Mesenchymal stem cell (in vitro differentiated cells and primary cell): ENCODE results near the gene HAO2.
"Not testable (repeated sequence)": the region's sequence is repeated elsewhere in the genome, so short reads cannot be mapped to it uniquely, and the experiment has no call there.

ENCODE experiments used
- DNase-seq: peaks from one replicate; pipeline ENCODE4 v3.0.0-alpha.2; 2013
- H2AFZ ChIP-seq: one replicate; pipeline ENCODE4 v1.6.1; 2013; ENCODE audit warnings: low read depth, mild to moderate bottlenecking, control low read depth, inconsistent platforms, low read length, moderate library complexity
- H2AK5ac ChIP-seq: 2 replicates; pipeline ENCODE4 v1.6.1; 2013; ENCODE audit warnings: low read length, moderate library complexity, mild to moderate bottlenecking, inconsistent platforms; ENCODE audit not compliant: severe bottlenecking
- H2BK120ac ChIP-seq: one replicate; pipeline ENCODE4 v1.6.1; 2013; ENCODE audit warnings: low read depth, mild to moderate bottlenecking, inconsistent platforms, low read length, moderate library complexity
- H2BK12ac ChIP-seq, 2 experiments: one replicate each; pipeline ENCODE4 v1.6.1; 2013; ENCODE audit warnings: inconsistent platforms in 2 of 2, low read length in 2 of 2, mild to moderate bottlenecking in 2 of 2, moderate library complexity in 2 of 2, control low read depth in 1 of 2
- H2BK15ac ChIP-seq: one replicate; pipeline ENCODE4 v1.6.1; 2013; ENCODE audit warnings: mild to moderate bottlenecking, low read depth, inconsistent platforms; ENCODE audit not compliant: poor library complexity, severe bottlenecking
- H2BK5ac ChIP-seq: 2 replicates; pipeline ENCODE4 v1.6.1; 2013; ENCODE audit warnings: low read depth, mild to moderate bottlenecking, low read length, control low read depth, inconsistent platforms; ENCODE audit not compliant: poor library complexity, severe bottlenecking
- H3K14ac ChIP-seq, 2 experiments: one replicate each; pipeline ENCODE4 v1.6.1; 2013; ENCODE audit warnings: inconsistent platforms in 2 of 2, low read length in 2 of 2, control low read depth in 1 of 2, mild to moderate bottlenecking in 1 of 2, moderate library complexity in 1 of 2
- H3K18ac ChIP-seq, 2 experiments: one replicate each; pipeline ENCODE4 v1.6.1; 2013; ENCODE audit warnings: inconsistent platforms in 2 of 2, low read length in 2 of 2, control low read depth in 1 of 2, low read depth in 1 of 2, mild to moderate bottlenecking in 1 of 2
- H3K23ac ChIP-seq, 2 experiments: one replicate each; pipeline ENCODE4 v1.6.1; 2013; ENCODE audit warnings: inconsistent platforms in 2 of 2, low read length in 2 of 2, mild to moderate bottlenecking in 2 of 2, moderate library complexity in 2 of 2, control low read depth in 1 of 2
- H3K27ac ChIP-seq: 2 replicates; pipeline ENCODE4 v1.5.1; 2013; ENCODE audit warnings: mild to moderate bottlenecking, moderate library complexity, low read length, control low read depth, inconsistent platforms; ENCODE audit not compliant: poor library complexity, severe bottlenecking
- H3K27me3 ChIP-seq, 2 experiments: 2 replicates each; pipeline versions ENCODE4 v1.6.1 to v1.7.0; 2013; ENCODE audit warnings: low read length in 2 of 2, mild to moderate bottlenecking in 2 of 2, moderate library complexity in 2 of 2, control low read depth in 1 of 2, inconsistent platforms in 1 of 2; ENCODE audit not compliant: control insufficient read depth in 1 of 2, insufficient read depth in 1 of 2
- H3K36me3 ChIP-seq, 2 experiments: 2 replicates each; pipeline versions ENCODE4 v1.6.1 to v1.7.0; 2013; ENCODE audit warnings: low read length in 2 of 2, control low read depth in 1 of 2, inconsistent platforms in 1 of 2, low read depth in 1 of 2, mild to moderate bottlenecking in 1 of 2; ENCODE audit not compliant: insufficient read depth in 2 of 2, control insufficient read depth in 1 of 2
- H3K4ac ChIP-seq, 2 experiments: one replicate each; pipeline ENCODE4 v1.6.1; 2013; ENCODE audit warnings: inconsistent platforms in 2 of 2, low read length in 2 of 2, mild to moderate bottlenecking in 2 of 2, moderate library complexity in 2 of 2, control low read depth in 1 of 2, low read depth in 1 of 2
- H3K4me1 ChIP-seq: 2 replicates; pipeline ENCODE4 v1.6.1; 2013; ENCODE audit warnings: low read depth, low read length, control low read depth; ENCODE audit not compliant: control insufficient read depth, insufficient read depth
- H3K4me2 ChIP-seq: 2 replicates; pipeline ENCODE4 v1.6.1; 2013; ENCODE audit warnings: low read length, mild to moderate bottlenecking, inconsistent platforms; ENCODE audit not compliant: poor library complexity, severe bottlenecking
- H3K4me3 ChIP-seq, 2 experiments: 2 replicates each; pipeline versions ENCODE4 v1.5.1 to v1.7.0; 2013; ENCODE audit warnings: low read length in 2 of 2, mild to moderate bottlenecking in 2 of 2, control low read depth in 1 of 2, low read depth in 1 of 2; ENCODE audit not compliant: insufficient read depth in 1 of 2
- H3K79me1 ChIP-seq: replicated peaks from 2 replicates; pipeline ENCODE4 v1.6.1; 2013; ENCODE audit warnings: mild to moderate bottlenecking, control low read depth, low read length, inconsistent platforms; ENCODE audit not compliant: poor library complexity, severe bottlenecking
- H3K9ac ChIP-seq: 2 replicates; pipeline ENCODE4 v1.7.0; 2013; ENCODE audit warnings: mild to moderate bottlenecking, low read length, moderate library complexity
- H3K9me3 ChIP-seq: 2 replicates; pipeline ENCODE4 v1.7.0; 2013; ENCODE audit warnings: mild to moderate bottlenecking, low read length; ENCODE audit not compliant: control insufficient read depth
- H4K8ac ChIP-seq: one replicate; pipeline ENCODE4 v1.6.1; 2013; ENCODE audit warnings: inconsistent platforms, mild to moderate bottlenecking, low read length, moderate library complexity
- H4K91ac ChIP-seq: one replicate; pipeline ENCODE4 v1.6.1; 2013; ENCODE audit warnings: mild to moderate bottlenecking, low read length, inconsistent platforms
- WGBS: methylation state at CpG from one replicate; pipeline ENCODE4 v1.1.7; 2013; ENCODE audit warnings: mixed read lengths; 5-methylcytosine and 5-hydroxymethylcytosine counted together

HAO2 gene

DNA sequence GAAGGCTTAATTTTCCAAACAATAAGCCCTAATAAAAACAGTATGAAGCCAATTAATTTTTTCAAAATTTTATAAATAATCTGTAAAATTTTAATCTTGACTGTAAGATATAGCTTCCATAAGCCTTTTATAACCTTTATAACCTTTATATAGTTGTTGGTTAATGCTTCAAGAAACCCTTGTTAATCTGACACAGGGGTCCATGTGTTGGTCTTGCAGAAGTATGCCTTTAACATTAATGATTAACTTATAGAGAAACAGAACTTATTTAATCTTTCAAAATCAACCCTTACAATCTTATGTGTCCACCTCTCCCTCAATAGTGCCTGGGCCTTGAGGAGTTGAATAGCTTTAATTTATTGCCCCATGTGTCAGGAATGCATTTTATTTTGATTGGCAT lies 23.2 kb upstream of the HAO2 start:
- H3K27ac ChIP-seq, result no peak overlapping the region
- no peak overlapping the region for H2BK120ac ChIP-seq
- no peak overlapping the region for H3K4me2 ChIP-seq
- no peak overlapping the region for H2AFZ ChIP-seq
- no peak overlapping the region for H3K14ac ChIP-seq
- H2BK15ac ChIP-seq, result no peak overlapping the region
- peaks cover 0 to 2% of the 10 kb centered on the region in 2 experiments for H3K27me3 ChIP-seq
- H3K4ac ChIP-seq, result no peak overlapping the region
- H3K4me3 ChIP-seq, result no peak overlapping the region
- H3K79me1 ChIP-seq, result no peaks in the 10 kb centered on the region
- no peak overlapping the region for H3K23ac ChIP-seq
- H3K9ac ChIP-seq, result no peak overlapping the region
- no peak overlapping the region for H4K91ac ChIP-seq
- H3K36me3 ChIP-seq, result no peaks in the 10 kb centered on the region
- H3K9me3 ChIP-seq, result no peaks in the 10 kb centered on the region
- no peaks in the 10 kb centered on the region for H3K4me1 ChIP-seq
- H3K18ac ChIP-seq, result no peak overlapping the region
- no peak overlapping the region for H2AK5ac ChIP-seq
- H2BK5ac ChIP-seq, result no peak overlapping the region
- H2BK12ac ChIP-seq, result no peak overlapping the region
- no peak overlapping the region for H4K8ac ChIP-seq
- no peak for DNase-seq

DNA sequence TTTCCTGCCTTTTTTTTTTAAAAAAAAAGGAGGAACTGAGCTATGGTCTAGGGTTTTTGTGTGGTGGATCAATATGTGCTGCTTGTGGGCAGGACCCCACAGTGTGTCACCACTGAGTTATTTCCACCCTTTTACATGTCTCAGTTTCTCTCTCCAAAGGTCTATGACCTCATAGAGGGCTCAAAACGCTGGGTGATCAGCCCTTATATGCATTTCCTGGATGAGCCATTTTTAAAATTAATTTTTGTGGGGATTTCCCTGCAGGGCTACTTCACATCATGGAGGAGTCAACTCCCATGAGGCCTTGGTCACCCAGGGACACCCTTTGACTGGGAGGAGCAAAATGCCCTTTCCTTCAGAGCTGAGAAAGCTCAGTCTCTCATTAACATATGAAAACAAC lies 20.7 kb upstream of the HAO2 start:
- H3K4me2 ChIP-seq, result no peak overlapping the region
- H3K23ac ChIP-seq, result no peak overlapping the region
- H3K27ac ChIP-seq, result no peak overlapping the region
- no peak overlapping the region for H2AFZ ChIP-seq
- H3K4me3 ChIP-seq, result no peak overlapping the region
- H2BK120ac ChIP-seq, result no peak overlapping the region
- H3K18ac ChIP-seq, result no peak overlapping the region
- H3K14ac ChIP-seq, result no peak overlapping the region
- peaks cover 0 to 4% of the 10 kb centered on the region in 2 experiments for H3K27me3 ChIP-seq
- H4K91ac ChIP-seq, result no peak overlapping the region
- no peak overlapping the region for H2BK12ac ChIP-seq
- H3K4ac ChIP-seq, result no peak overlapping the region
- no peak for DNase-seq
- WGBS, result 50% methylated on average over 1 of the region's 1 CpG
- no peak overlapping the region for H2AK5ac ChIP-seq
- no peaks in the 10 kb centered on the region for H3K4me1 ChIP-seq
- H3K9me3 ChIP-seq, result no peaks in the 10 kb centered on the region
- no peak overlapping the region for H4K8ac ChIP-seq
- H3K79me1 ChIP-seq, result no peaks in the 10 kb centered on the region
- H3K36me3 ChIP-seq, result no peaks in the 10 kb centered on the region
- H3K9ac ChIP-seq, result no peak overlapping the region
- no peak overlapping the region for H2BK5ac ChIP-seq
- no peak overlapping the region for H2BK15ac ChIP-seq

DNA sequence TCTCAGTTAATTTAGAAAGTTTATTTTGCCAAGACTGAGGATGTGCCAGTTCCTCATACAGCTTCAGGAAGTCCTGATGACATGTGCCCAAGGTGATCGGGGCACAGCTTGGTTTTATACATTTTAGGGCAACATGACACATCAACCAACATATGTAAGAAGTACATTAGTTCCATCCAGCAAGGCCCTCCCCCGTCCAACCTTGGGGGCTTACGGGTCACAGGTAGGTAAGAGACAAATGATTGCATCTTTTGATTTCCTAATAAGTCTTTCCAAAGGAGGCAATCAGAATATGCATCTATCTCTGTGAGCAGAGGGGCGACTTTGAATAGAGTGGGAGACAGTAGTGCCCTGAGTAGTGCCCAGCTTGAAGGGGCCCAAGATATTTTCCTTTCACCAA lies 19.6 kb upstream of the HAO2 start:
- no peak overlapping the region for H2AK5ac ChIP-seq
- no peaks in the 10 kb centered on the region for H3K79me1 ChIP-seq
- H2BK15ac ChIP-seq, result no peak overlapping the region
- no peak overlapping the region for H3K9ac ChIP-seq
- no peak for DNase-seq
- H2BK120ac ChIP-seq, result no peak overlapping the region
- no peak overlapping the region for H3K4me3 ChIP-seq
- no peak overlapping the region for H3K14ac ChIP-seq
- no peak overlapping the region for H3K4ac ChIP-seq
- no peak overlapping the region for H2BK12ac ChIP-seq
- WGBS, result 81% methylated on average over 4 of the region's 4 CpGs
- no peak overlapping the region for H3K18ac ChIP-seq
- no peak overlapping the region for H4K8ac ChIP-seq
- H3K9me3 ChIP-seq, result no peaks in the 10 kb centered on the region
- H3K36me3 ChIP-seq, result no peaks in the 10 kb centered on the region
- no peaks in the 10 kb centered on the region for H3K4me1 ChIP-seq
- no peak overlapping the region for H2AFZ ChIP-seq
- H2BK5ac ChIP-seq, result no peak overlapping the region
- no peak overlapping the region for H3K23ac ChIP-seq
- H3K27me3 ChIP-seq, result peaks cover 0 to 4% of the 10 kb centered on the region in 2 experiments
- H3K27ac ChIP-seq, result no peak overlapping the region
- H4K91ac ChIP-seq, result no peak overlapping the region
- H3K4me2 ChIP-seq, result no peak overlapping the region

DNA sequence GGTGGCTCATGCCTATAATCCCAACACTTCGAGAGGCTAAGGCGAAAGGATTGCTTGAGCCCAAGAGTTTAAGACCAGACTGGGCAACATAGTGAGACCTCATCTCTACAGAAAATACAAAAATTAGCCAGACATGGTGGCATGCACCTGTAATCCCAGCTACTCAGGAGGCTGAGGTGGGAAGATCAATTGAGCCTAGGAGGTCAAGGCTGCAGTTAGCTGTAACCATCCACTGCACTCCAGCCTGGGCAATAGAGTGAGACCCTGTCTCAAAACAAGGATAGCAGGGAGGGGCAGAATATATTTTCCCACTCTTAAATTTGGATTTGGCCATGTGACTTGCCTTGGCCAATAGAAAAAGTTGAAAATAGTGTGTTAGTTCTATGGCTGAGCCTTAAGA lies 17.7 kb upstream of the HAO2 start:
- not testable (repeated sequence) for H3K36me3 ChIP-seq, H4K91ac ChIP-seq, H3K18ac ChIP-seq, H3K4me2 ChIP-seq, H3K9me3 ChIP-seq, H2BK15ac ChIP-seq, H3K4me3 ChIP-seq, H2AK5ac ChIP-seq, H2BK120ac ChIP-seq, H3K14ac ChIP-seq, H3K9ac ChIP-seq, H3K23ac ChIP-seq, H3K4ac ChIP-seq, H2BK5ac ChIP-seq, H3K4me1 ChIP-seq, H2BK12ac ChIP-seq, H2AFZ ChIP-seq, DNase-seq, H3K79me1 ChIP-seq, H3K27me3 ChIP-seq, H3K27ac ChIP-seq, H4K8ac ChIP-seq
- 90% methylated on average over 2 of the region's 2 CpGs for WGBS
